GM15510 (cell line): ENCODE measurements around the gene DEFB118.

Source experiments
- POLR2A ChIP-seq: IDR thresholded peaks from 3 replicates; pipeline ENCODE4 v1.6.1; 2011; ENCODE audit warnings: borderline replicate concordance; ENCODE audit not compliant: insufficient read length; ENCODE audit errors: extremely low read depth

Gene DEFB118

GRCh38 chr20:31368301-31368700, at the start of gene DEFB118:
Gene DEFB118, plus strand, starts transcription at chr20:31368601. Its CDS starts 50 bp downstream, at chr20:31368651.
- no peak for TF ChIP-seq POLR2A

GRCh38 chr20:31322504-31322903, 45.9 kb upstream of the DEFB118 start:
- no peak for TF ChIP-seq POLR2A

- no peak for TF ChIP-seq POLR2A
These were observed 37.5 kb upstream of the DEFB118 start for GRCh38 chr20:31330893-31331292.

- no peak for TF ChIP-seq POLR2A
These were observed 26.9 kb upstream of the DEFB118 start for GRCh38 chr20:31341470-31341869.

- TF ChIP-seq POLR2A, result no peak
These were observed 12.4 kb upstream of the DEFB118 start for GRCh38 chr20:31355981-31356380.

GRCh38 chr20:31363295-31363694, 5.1 kb upstream of the DEFB118 start:
- TF ChIP-seq POLR2A, result no peak

GRCh38 chr20:31374346-31374745, 5.9 kb downstream of the DEFB118 start:
- no peak for TF ChIP-seq POLR2A

- no peak for TF ChIP-seq POLR2A
These were observed 22.1 kb downstream of the DEFB118 start, which contains the start of gene DEFB119 for GRCh38 chr20:31390490-31390889. Gene DEFB119, minus strand, starts transcription at chr20:31390590. Its CDS starts 107 bp downstream, at chr20:31390483.

- no peak for TF ChIP-seq POLR2A
These were observed 24.4 kb downstream of the DEFB118 start for GRCh38 chr20:31392836-31393235.

GRCh38 chr20:31394900-31395299, 26.5 kb downstream of the DEFB118 start:
- no peak for TF ChIP-seq POLR2A

- no peak for TF ChIP-seq POLR2A
These were observed 35.5 kb downstream of the DEFB118 start for GRCh38 chr20:31403886-31404285.

- TF ChIP-seq POLR2A, result no peak
These were observed 37.7 kb downstream of the DEFB118 start, which contains the start of gene DEFB121 for GRCh38 chr20:31406115-31406514. Gene DEFB121, minus strand, starts transcription at chr20:31406215. Its CDS starts 63 bp downstream, at chr20:31406152.

- TF ChIP-seq POLR2A, result no peak
These were observed 41.6 kb downstream of the DEFB118 start for GRCh38 chr20:31410011-31410410.

GRCh38 chr20:31414381-31414780, 46.0 kb downstream of the DEFB118 start:
- no peak for TF ChIP-seq POLR2A

GRCh38 chr20:31415653-31416052, 47.3 kb downstream of the DEFB118 start:
- TF ChIP-seq POLR2A, result no peak

- no peak for TF ChIP-seq POLR2A
These were observed 49.9 kb downstream of the DEFB118 start for GRCh38 chr20:31418307-31418706.
